OCI-LY3 (cell line): ENCODE results near the gene TULP4.

Experiments used
- EZH2phosphoT487 ChIP-seq: fragments of 200-600 bp; shearing (Covaris generic); IDR thresholded peaks from 2 replicates; pipeline ENCODE4 v1.6.1; 2018; ENCODE audit warnings: antibody characterized with exemption, mixed run types, low read depth
- TF ChIP-seq, protein P1 (sequence below): fragments of 200-600, 300-600 bp; sonication (generic); IDR thresholded peaks from 2 replicates; pipeline ENCODE4 v1.5.1; 2014; ENCODE audit warnings: antibody characterized with exemption, low read length, low read depth

DNA sequence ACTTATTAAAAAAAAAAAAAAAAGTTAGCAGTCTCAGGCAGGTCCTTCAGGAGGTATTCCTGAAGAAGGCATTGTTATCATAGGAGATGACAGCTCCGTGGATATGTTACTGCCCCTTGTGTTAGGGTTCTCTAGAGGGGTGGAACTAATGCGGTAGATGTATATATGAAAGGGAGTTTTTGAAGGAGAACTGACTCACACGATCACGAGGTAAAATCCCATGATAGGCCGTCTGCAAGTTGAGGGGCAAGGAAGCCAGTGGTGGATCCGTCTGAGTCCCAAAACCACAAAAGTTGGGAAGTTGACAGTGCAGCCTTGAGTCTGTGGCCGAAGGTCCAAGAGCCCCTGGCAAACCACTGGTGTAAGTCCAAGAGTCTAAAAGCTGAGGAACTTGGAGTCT, 103.4 kb downstream of the TULP4 start:
- TF ChIP-seq, protein P1, sequence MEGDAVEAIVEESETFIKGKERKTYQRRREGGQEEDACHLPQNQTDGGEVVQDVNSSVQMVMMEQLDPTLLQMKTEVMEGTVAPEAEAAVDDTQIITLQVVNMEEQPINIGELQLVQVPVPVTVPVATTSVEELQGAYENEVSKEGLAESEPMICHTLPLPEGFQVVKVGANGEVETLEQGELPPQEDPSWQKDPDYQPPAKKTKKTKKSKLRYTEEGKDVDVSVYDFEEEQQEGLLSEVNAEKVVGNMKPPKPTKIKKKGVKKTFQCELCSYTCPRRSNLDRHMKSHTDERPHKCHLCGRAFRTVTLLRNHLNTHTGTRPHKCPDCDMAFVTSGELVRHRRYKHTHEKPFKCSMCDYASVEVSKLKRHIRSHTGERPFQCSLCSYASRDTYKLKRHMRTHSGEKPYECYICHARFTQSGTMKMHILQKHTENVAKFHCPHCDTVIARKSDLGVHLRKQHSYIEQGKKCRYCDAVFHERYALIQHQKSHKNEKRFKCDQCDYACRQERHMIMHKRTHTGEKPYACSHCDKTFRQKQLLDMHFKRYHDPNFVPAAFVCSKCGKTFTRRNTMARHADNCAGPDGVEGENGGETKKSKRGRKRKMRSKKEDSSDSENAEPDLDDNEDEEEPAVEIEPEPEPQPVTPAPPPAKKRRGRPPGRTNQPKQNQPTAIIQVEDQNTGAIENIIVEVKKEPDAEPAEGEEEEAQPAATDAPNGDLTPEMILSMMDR: no peak
- TF ChIP-seq EZH2phosphoT487: no peak
